ENCODE measurements around the gene ZRANB3. TPM values are rescaled to one million over a fixed set of nuclear protein-coding genes. Genes with fewer than 3 reads are reported as not detected.
"Not testable (repeated sequence)": the region's sequence is repeated elsewhere in the genome, so short reads cannot be mapped to it uniquely, and the experiment has no call there.

Gene ZRANB3
- total and polyA plus RNA-seq, 2 donors (not counting 3 experiments of a cell fraction or from before 2014, with no cell fraction given): 2.2 to 6.0 TPM

- H3K9ac ChIP-seq (replicated peaks; ENCODE audit: extremely low read depth, insufficient read depth, low read length): no peak overlapping the region
- no peaks in the 10 kb centered on the region for H3K27me3 ChIP-seq (ENCODE audit: control insufficient read depth in 2 of 2, insufficient read depth in 2 of 2, low read length in 2 of 2)
- H2AFZ ChIP-seq (ENCODE audit: low read depth, low read length): no peak overlapping the region
- H3K27ac ChIP-seq (ENCODE audit: insufficient read depth, low read depth, low read length): no peak overlapping the region
- ChIA-PET CTCF (interaction anchor here (1.4 kb wide), 1 partner anchor 9 kb away, joined by 3 read pairs; no protein-coding TSS in a partner anchor), POLR2A (no interaction called here)
- no peaks in the 10 kb centered on the region for H3K9me3 ChIP-seq (replicated peaks; ENCODE audit: control insufficient read depth, insufficient read depth, low read length)
- no peaks in the 10 kb centered on the region for H3K9me1 ChIP-seq (replicated peaks; ENCODE audit: control insufficient read depth, extremely low read depth, insufficient read depth, low read length)
- dilution Hi-C loops (cut with MboI; ENCODE audit: extremely low pct_ligation_motif_present, low sequenced_read_pairs) (no loop called here), intact Hi-C loops (cut with micrococcal nuclease) (no loop called here)
- H3K79me2 ChIP-seq (ENCODE audit: control insufficient read depth, insufficient read depth, low read length): no peaks in the 10 kb centered on the region
- no peak for TF ChIP-seq JUN (IDR thresholded peaks at IDR 0.05; ENCODE audit: borderline replicate concordance, insufficient read depth, insufficient read length, low read depth)
- TF ChIP-seq MYC (IDR thresholded peaks at IDR 0.05; ENCODE audit: low read depth, low read length): no peak
- TF ChIP-seq GATA2 (IDR thresholded peaks at IDR 0.05; ENCODE audit: insufficient read depth, insufficient read length, low read depth, low read length): no peak
- TF ChIP-seq FOS (IDR thresholded peaks at IDR 0.05; ENCODE audit: borderline replicate concordance, insufficient read depth, low read length): no peak
- no peak for TF ChIP-seq EZH2 (IDR thresholded peaks at IDR 0.05; ENCODE audit: borderline replicate concordance, low read depth, low read length, severe bottlenecking)
- TF ChIP-seq POLR2A (IDR thresholded peaks at IDR 0.05; ENCODE audit: low read depth, low read length): no peak
- no peak for TF ChIP-seq CTCF (IDR thresholded peaks at IDR 0.05; ENCODE audit: extremely low read depth in 1 of 2, insufficient read depth in 1 of 2, low read depth in 1 of 2, low read length in 2 of 2)
- no peak for TF ChIP-seq MAX (IDR thresholded peaks at IDR 0.05; ENCODE audit: insufficient read depth, insufficient read length)
- TF ChIP-seq POLR2AphosphoS5 (IDR thresholded peaks at IDR 0.05; ENCODE audit: insufficient read depth, low read depth, low read length): no peak
- BruUV-seq (replicated peaks): no TSS peak
- no peak for FAIRE-seq
- no peak overlapping the region for H3K4me2 ChIP-seq (ENCODE audit: insufficient read depth, low read length)
- no peaks in the 10 kb centered on the region for H3K4me1 ChIP-seq (ENCODE audit: control insufficient read depth, extremely low read depth, insufficient read depth, low read length)
- no peak for DNase-seq (ENCODE audit: low read depth, low spot score)
- H3K36me3 ChIP-seq (ENCODE audit: control insufficient read depth in 2 of 2, extremely low read depth in 1 of 2, insufficient read depth in 2 of 2, low read length in 2 of 2): no peaks in the 10 kb centered on the region
- no peaks in the 10 kb centered on the region for H4K20me1 ChIP-seq (replicated peaks; ENCODE audit: control insufficient read depth, extremely low read depth, insufficient read depth, low read length)
- no peak overlapping the region for H3K4me3 ChIP-seq (replicated peaks in 1 of 3; ENCODE audit: insufficient read depth in 1 of 3, low read depth in 1 of 3, low read length in 3 of 3)
Measured at GRCh38 chr2:135349941-135350340, 181.1 kb downstream of the ZRANB3 start.

- BruUV-seq (replicated peaks); H3K9ac ChIP-seq (replicated peaks; ENCODE audit: extremely low read depth, insufficient read depth, low read length); dilution Hi-C loops (cut with MboI; ENCODE audit: extremely low pct_ligation_motif_present, low sequenced_read_pairs); H3K9me1 ChIP-seq (replicated peaks; ENCODE audit: control insufficient read depth, extremely low read depth, insufficient read depth, low read length); CTCF ChIA-PET; H3K27me3 ChIP-seq (ENCODE audit: control insufficient read depth in 2 of 2, insufficient read depth in 2 of 2, low read length in 2 of 2); H3K4me2 ChIP-seq (ENCODE audit: insufficient read depth, low read length); intact Hi-C loops (cut with micrococcal nuclease); POLR2A ChIA-PET; H3K27ac ChIP-seq (ENCODE audit: insufficient read depth, low read depth, low read length); H4K20me1 ChIP-seq (replicated peaks; ENCODE audit: control insufficient read depth, extremely low read depth, insufficient read depth, low read length); H3K79me2 ChIP-seq (ENCODE audit: control insufficient read depth, insufficient read depth, low read length); FAIRE-seq; H3K4me3 ChIP-seq (replicated peaks in 1 of 3; ENCODE audit: insufficient read depth in 1 of 3, low read depth in 1 of 3, low read length in 3 of 3); H3K36me3 ChIP-seq (ENCODE audit: control insufficient read depth in 2 of 2, extremely low read depth in 1 of 2, insufficient read depth in 2 of 2, low read length in 2 of 2); H3K9me3 ChIP-seq (replicated peaks; ENCODE audit: control insufficient read depth, insufficient read depth, low read length); H2AFZ ChIP-seq (ENCODE audit: low read depth, low read length); DNase-seq (ENCODE audit: low read depth, low spot score); H3K4me1 ChIP-seq (ENCODE audit: control insufficient read depth, extremely low read depth, insufficient read depth, low read length): not testable (repeated sequence)
Measured at GRCh38 chr2:135348096-135348704, 182.8 kb downstream of the ZRANB3 start.

Data from endothelial cell of umbilical vein (primary cell).